ACC112 (cell line): ENCODE measurements around the gene SCIN.
"Not testable (repeated sequence)": the region's sequence is repeated elsewhere in the genome, so short reads cannot be mapped to it uniquely, and the experiment has no call there.

Experiments
- H2AFZ ChIP-seq: fragments of 200-600 bp; sonication (generic); one replicate; pipeline ENCODE4 v1.6.0; 2017; ENCODE audit warnings: antibody characterized with exemption, low read length; ENCODE audit not compliant: unreplicated experiment
- H3K27ac ChIP-seq: fragments of 200-600 bp; sonication (generic); 2 replicates; pipeline ENCODE4 v1.5.1; 2014; ENCODE audit warnings: low read depth, mild to moderate bottlenecking, antibody characterized with exemption, low read length, moderate library complexity
- H3K27me3 ChIP-seq: fragments of 200-600 bp; sonication (generic); 2 replicates; pipeline ENCODE4 v1.6.1; 2014; ENCODE audit warnings: mild to moderate bottlenecking, antibody characterized with exemption, low read length, moderate library complexity, mixed read lengths; ENCODE audit not compliant: insufficient read depth
- H3K36me3 ChIP-seq: fragments of 200-600 bp; sonication (generic); 2 replicates; pipeline ENCODE4 v1.6.1; 2016; ENCODE audit warnings: mild to moderate bottlenecking, antibody characterized with exemption, low read length, moderate library complexity, mixed read lengths; ENCODE audit not compliant: insufficient read depth
- H3K4me1 ChIP-seq: fragments of 200-600 bp; sonication (generic); one replicate; pipeline ENCODE4 v1.6.1; 2016; ENCODE audit warnings: low read length, mixed read lengths; ENCODE audit not compliant: insufficient read depth, unreplicated experiment, control insufficient read depth
- H3K4me3 ChIP-seq: fragments of 200-600 bp; sonication (generic); 2 replicates; pipeline ENCODE4 v1.5.1; 2014; ENCODE audit warnings: mild to moderate bottlenecking, low read depth, low read length
- H3K79me2 ChIP-seq: fragments of 200-600 bp; sonication (generic); one replicate; pipeline ENCODE4 v1.6.0; 2016; ENCODE audit warnings: low read length; ENCODE audit not compliant: control insufficient read depth, unreplicated experiment, insufficient read depth

The SCIN gene

DNA sequence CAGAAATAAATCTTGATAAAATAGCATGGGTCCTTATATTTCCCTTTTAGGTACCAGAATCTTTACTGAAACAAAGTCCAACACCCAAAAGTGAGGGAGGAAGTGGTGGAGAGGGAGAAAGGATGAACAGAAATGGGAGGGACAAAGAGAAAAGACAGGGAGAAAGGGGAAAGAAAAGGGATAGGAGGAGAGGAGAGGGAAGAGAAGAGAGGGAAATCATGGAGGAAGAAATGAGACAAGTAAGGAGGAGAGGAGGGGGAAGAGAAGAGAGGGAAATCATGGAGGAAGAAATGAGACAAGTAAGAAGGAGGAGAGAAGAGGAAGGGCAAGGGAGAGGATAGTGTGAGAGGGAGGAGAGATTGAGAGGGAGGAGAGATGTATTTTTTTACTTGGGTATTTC is 66.8 kb downstream of the SCIN start:
- Histone ChIP-seq H3K27ac (no peak overlapping the region), H2AFZ (peak overlapping the region; percentile 66), H3K27me3 (no peaks in the 10 kb centered on the region), H3K4me3 (no peak overlapping the region), H3K36me3 (no peaks in the 10 kb centered on the region), H3K79me2 (no peaks in the 10 kb centered on the region), H3K4me1 (no peaks in the 10 kb centered on the region)

- H3K27ac ChIP-seq = no peak overlapping the region
- H2AFZ ChIP-seq = peak overlapping the region; percentile 26
- H3K79me2 ChIP-seq = no peaks in the 10 kb centered on the region
- H3K4me1 ChIP-seq = no peaks in the 10 kb centered on the region
- H3K36me3 ChIP-seq = no peaks in the 10 kb centered on the region
- H3K4me3 ChIP-seq = peak overlapping the region; percentile 20; the same call in 1 of the 2 replicates
- H3K27me3 ChIP-seq = no peaks in the 10 kb centered on the region
Observed at GRCh38 chr7:12637819-12638592, 67.5 kb downstream of the SCIN start.

- Histone ChIP-seq H2AFZ (no peak overlapping the region), H3K36me3 (no peaks in the 10 kb centered on the region), H3K4me1 (no peaks in the 10 kb centered on the region), H3K4me3 (no peak overlapping the region), H3K27ac (no peak overlapping the region), H3K79me2 (no peaks in the 10 kb centered on the region), H3K27me3 (no peaks in the 10 kb centered on the region)
Observed at GRCh38 chr7:12638851-12639456, 68.4 kb downstream of the SCIN start.

- no peaks in the 10 kb centered on the region for H3K36me3 ChIP-seq
Observed at GRCh38 chr7:12640299-12641096, 70.0 kb downstream of the SCIN start.

GRCh38 chr7:12641196-12641595 is 70.7 kb downstream of the SCIN start:
- no peaks in the 10 kb centered on the region for H3K27me3 ChIP-seq
- H3K36me3 ChIP-seq = no peaks in the 10 kb centered on the region
- H2AFZ ChIP-seq = no peak overlapping the region
- no peak overlapping the region for H3K27ac ChIP-seq
- no peak overlapping the region for H3K4me3 ChIP-seq
- H3K79me2 ChIP-seq = no peaks in the 10 kb centered on the region
- no peaks in the 10 kb centered on the region for H3K4me1 ChIP-seq

More at GRCh38 chr7:12640299-12641096, 70.0 kb downstream of the SCIN start:
- Histone ChIP-seq H3K27ac (no peak overlapping the region), H3K79me2 (no peaks in the 10 kb centered on the region), H3K4me1 (no peaks in the 10 kb centered on the region), H2AFZ (no peak overlapping the region), H3K4me3 (no peak overlapping the region), H3K27me3 (no peaks in the 10 kb centered on the region)

DNA sequence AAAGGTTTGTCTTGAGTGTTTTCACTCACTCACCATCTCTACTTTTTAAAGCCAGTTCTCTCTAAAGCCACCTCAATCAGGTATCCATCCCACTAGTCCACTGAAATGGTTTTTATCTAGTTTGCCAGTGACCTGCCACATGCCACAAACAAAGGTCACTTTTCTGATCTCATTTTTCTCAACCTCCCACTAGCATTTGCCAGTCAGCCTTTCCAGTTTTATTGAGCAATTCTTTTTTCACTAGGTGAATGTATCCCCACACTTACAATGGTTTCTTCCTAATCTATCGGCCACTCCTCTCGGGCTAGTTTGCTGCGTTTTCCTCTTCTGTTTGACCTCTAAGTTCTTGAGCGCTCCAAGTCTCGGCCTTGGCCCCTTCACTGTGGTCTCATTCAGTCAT is 72.0 kb downstream of the SCIN start:
- no peaks in the 10 kb centered on the region for H3K79me2 ChIP-seq
- no peak overlapping the region for H2AFZ ChIP-seq
- H3K27me3 ChIP-seq = no peaks in the 10 kb centered on the region
- H3K4me3 ChIP-seq = no peak overlapping the region
- H3K27ac ChIP-seq = no peak overlapping the region
- H3K36me3 ChIP-seq = no peaks in the 10 kb centered on the region
- peaks cover 6% of the 10 kb centered on the region for H3K4me1 ChIP-seq

DNA sequence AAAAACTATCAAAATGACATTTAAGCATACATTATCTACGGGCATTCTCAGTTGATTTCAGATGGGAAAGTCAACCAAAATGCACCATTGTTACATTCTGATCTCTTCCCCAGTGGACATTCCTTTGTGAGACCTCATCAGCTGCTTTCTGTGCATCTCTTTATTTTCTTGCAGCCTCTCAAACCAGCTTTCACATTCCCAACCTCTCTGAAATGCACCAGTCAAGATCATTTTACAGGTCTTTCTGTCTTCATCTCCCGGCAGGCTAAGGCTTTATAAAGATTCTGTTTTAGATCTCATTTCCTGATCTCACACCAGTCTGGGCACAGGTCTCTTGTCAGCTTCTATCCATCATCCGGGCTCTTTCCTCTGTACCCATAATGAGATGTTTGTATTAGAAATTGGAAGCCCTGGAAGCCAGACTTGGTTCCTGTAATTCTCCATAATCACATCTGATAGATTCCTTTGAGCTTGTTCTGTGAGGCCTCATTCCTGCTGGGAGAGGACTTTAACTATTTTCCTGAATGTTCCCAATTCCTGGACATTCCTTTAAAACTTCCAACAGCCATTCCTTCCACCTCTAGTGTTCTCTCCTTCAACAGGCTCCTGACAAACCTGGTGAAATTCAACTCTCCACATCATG is 72.6 kb downstream of the SCIN start:
- H3K27ac ChIP-seq = no peak overlapping the region
- no peaks in the 10 kb centered on the region for H3K27me3 ChIP-seq
- H3K4me1 ChIP-seq = peaks cover 11% of the 10 kb centered on the region
- H2AFZ ChIP-seq = no peak overlapping the region
- no peaks in the 10 kb centered on the region for H3K36me3 ChIP-seq
- no peak overlapping the region for H3K4me3 ChIP-seq
- no peaks in the 10 kb centered on the region for H3K79me2 ChIP-seq

GRCh38 chr7:12643644-12644043 is 73.1 kb downstream of the SCIN start:
- H2AFZ ChIP-seq = no peak overlapping the region
- peaks cover 15% of the 10 kb centered on the region for H3K4me1 ChIP-seq
- no peaks in the 10 kb centered on the region for H3K36me3 ChIP-seq
- H3K27ac ChIP-seq = no peak overlapping the region
- no peaks in the 10 kb centered on the region for H3K79me2 ChIP-seq
- H3K4me3 ChIP-seq = no peak overlapping the region
- no peaks in the 10 kb centered on the region for H3K27me3 ChIP-seq

GRCh38 chr7:12645212-12645611 is 74.7 kb downstream of the SCIN start:
- H3K27me3 ChIP-seq, H3K27ac ChIP-seq, H2AFZ ChIP-seq, H3K79me2 ChIP-seq, H3K36me3 ChIP-seq, H3K4me3 ChIP-seq: not testable (repeated sequence)
- H3K4me1 ChIP-seq = peaks cover 22% of the 10 kb centered on the region

DNA sequence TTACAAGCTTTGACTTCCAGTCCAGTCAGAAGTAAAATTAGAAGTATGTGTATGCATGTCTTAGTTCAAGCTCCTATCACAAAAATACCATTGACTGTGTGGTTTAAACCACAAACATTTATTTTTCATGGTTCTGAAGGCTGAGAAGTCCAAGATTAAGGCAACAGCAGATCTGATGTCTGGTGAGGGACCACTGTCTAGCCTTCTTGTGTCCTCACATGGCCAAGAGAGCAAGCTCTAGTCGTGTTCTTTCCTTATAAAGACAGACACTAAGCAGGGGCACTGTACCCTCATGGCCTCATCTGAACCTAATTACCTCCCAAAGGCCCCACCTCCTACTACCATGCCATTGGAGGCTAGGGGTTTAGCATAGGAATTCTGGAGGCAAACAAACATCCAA is 75.6 kb downstream of the SCIN start:
- Histone ChIP-seq H3K36me3 (no peaks in the 10 kb centered on the region), H3K79me2 (no peaks in the 10 kb centered on the region), H3K4me3 (no peak overlapping the region), H3K27me3 (no peaks in the 10 kb centered on the region), H3K27ac (no peak overlapping the region), H2AFZ (no peak overlapping the region), H3K4me1 (peaks cover 22% of the 10 kb centered on the region)
